ENCODE results near the gene BAX. TPM values are rescaled to one million over a fixed set of nuclear protein-coding genes. Genes with fewer than 3 reads are reported as not detected.

BAX gene
- total RNA-seq, 4 donors from 2014 or later: 25.1 to 29.6 (median 27.5) TPM

DNA sequence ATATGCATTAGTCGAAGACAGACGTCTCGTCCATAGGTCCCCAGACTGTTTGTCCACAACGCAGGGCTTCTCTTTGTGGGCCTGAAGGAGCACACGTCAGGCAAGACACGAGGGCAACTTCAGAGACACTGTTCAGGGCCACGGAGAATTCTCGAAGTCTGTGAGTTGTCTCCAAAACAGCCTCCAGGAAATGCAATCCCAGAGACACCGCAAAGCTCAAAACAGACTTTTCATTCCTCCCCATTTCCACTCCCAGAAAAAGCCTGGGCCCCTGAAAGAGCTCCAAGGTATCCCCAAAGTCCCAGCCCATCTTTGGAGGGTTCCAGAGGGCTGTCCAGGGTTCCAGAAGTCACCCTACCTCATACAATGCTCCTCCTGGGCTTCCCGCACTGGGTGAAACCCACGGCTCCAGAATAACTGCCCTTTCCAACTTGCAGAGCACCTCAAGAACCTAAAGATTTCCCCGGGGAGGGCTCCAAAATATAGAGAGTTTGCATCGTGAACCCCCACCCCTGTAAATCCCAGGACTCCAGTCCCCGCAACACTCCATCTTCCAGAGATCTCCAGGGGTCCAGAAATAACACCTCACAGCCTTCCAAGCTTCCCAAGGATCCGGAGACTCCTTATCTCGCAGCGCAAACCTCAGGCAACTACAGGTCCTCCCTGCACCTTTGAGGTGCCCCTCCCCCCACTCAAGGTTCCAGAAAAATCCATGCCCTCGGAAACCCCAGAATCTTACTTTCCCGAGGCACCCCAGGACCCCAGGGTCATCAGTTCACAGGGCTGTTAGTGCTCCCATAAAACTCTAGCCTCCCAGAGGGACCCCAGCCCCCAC lies 9.7 kb downstream of the BAX start:
- TF ChIP-seq POLR2A (IDR thresholded peaks at IDR 0.05) (no peak), EP300 (IDR thresholded peaks at IDR 0.05) (no peak), POLR2AphosphoS5 (IDR thresholded peaks at IDR 0.05) (no peak)
- TF ChIP-seq, protein P1, sequence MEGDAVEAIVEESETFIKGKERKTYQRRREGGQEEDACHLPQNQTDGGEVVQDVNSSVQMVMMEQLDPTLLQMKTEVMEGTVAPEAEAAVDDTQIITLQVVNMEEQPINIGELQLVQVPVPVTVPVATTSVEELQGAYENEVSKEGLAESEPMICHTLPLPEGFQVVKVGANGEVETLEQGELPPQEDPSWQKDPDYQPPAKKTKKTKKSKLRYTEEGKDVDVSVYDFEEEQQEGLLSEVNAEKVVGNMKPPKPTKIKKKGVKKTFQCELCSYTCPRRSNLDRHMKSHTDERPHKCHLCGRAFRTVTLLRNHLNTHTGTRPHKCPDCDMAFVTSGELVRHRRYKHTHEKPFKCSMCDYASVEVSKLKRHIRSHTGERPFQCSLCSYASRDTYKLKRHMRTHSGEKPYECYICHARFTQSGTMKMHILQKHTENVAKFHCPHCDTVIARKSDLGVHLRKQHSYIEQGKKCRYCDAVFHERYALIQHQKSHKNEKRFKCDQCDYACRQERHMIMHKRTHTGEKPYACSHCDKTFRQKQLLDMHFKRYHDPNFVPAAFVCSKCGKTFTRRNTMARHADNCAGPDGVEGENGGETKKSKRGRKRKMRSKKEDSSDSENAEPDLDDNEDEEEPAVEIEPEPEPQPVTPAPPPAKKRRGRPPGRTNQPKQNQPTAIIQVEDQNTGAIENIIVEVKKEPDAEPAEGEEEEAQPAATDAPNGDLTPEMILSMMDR (IDR thresholded peaks at IDR 0.05): no peak

DNA sequence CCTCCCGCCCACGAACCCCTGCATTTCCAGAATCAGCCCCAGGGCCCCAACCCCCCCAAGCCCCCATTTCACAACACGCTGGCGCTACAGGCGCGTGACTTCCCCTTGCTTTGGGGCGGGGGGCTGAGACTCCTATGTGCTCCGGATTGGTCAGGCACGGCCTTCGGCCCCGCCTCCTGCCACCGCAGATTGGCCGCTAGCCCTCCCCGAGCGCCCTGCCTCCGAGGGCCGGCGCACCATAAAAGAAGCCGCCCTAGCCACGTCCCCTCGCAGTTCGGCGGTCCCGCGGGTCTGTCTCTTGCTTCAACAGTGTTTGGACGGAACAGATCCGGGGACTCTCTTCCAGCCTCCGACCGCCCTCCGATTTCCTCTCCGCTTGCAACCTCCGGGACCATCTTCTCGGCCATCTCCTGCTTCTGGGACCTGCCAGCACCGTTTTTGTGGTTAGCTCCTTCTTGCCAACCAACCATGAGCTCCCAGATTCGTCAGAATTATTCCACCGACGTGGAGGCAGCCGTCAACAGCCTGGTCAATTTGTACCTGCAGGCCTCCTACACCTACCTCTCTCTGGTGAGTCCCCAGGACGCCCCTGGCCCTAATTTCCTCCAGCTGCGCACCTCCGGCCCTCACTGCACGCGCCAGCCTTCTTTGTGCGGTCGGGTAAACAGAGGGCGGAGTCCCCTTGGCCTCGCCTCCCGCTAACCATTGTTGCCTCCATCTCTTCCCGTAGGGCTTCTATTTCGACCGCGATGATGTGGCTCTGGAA lies 10.5 kb downstream of the BAX start, which contains the start of gene FTL:
FTL (plus strand) TSS at position 270 of the 766 bp plus-strand sequence; CDS start at position 469, 199 bp downstream.
- H3K27ac ChIP-seq: peak within 1 kb of the TSS; percentile 89
- peaks cover 52% of the 10 kb centered on the region for H3K4me1 ChIP-seq
- peak; percentile 98 for DNase-seq (ENCODE audit: low spot score in 2 of 2)
- peaks cover 34% of the 10 kb centered on the region for H3K36me3 ChIP-seq
- no peaks in the 10 kb centered on the region for H3K9me3 ChIP-seq
- H3K4me3 ChIP-seq: peak within 1 kb of the TSS; percentile 69
- no peaks in the 10 kb centered on the region for H3K27me3 ChIP-seq
- no peak for TF ChIP-seq EP300 (IDR thresholded peaks at IDR 0.05)
- TF ChIP-seq, protein P1 (IDR thresholded peaks at IDR 0.05): no peak
- TF ChIP-seq POLR2A (IDR thresholded peaks at IDR 0.05): peak; percentile 97 to 100
- TF ChIP-seq POLR2AphosphoS5 (IDR thresholded peaks at IDR 0.05): peak; percentile 99
- WGBS: under 1% methylated on average over 25 of the region's 52 CpGs

More for the DNA sequence above, 9.7 kb downstream of the BAX start:
- peak overlapping the region; percentile 69 for H3K4me3 ChIP-seq
- H3K9me3 ChIP-seq: no peaks in the 10 kb centered on the region
- DNase-seq (ENCODE audit: low spot score in 2 of 2): no peak
- peaks cover 52% of the 10 kb centered on the region for H3K4me1 ChIP-seq
- WGBS: 10% methylated on average over 18 of the region's 19 CpGs
- peak overlapping the region; percentile 89 for H3K27ac ChIP-seq
- H3K36me3 ChIP-seq: peaks cover 26% of the 10 kb centered on the region
- H3K27me3 ChIP-seq: no peaks in the 10 kb centered on the region

DNA sequence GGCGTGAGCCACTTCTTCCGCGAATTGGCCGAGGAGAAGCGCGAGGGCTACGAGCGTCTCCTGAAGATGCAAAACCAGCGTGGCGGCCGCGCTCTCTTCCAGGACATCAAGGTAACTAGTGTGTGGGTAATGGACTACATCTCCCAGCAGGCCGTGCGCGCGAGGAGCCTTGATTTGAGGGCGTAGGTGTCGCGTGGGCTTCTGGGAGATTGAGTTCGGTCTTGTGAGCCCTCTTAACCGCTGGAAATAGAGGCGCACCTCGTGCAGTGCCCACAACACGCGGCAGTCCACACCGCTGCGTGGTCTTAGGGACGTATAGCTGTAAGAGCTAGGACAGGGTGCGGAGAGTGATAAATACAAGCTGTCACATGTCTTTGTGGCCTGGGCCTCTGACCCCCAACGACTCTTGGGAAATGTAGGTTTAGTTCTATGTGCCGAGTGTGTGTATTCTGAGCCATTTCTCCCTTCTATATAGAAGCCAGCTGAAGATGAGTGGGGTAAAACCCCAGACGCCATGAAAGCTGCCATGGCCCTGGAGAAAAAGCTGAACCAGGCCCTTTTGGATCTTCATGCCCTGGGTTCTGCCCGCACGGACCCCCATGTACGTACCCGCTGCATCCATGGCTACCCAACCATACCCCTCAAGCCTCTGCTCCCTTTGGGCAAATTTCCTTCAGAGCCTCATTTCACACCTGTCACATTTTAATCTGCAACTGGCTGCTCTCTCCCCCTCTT lies 11.3 kb downstream of the BAX start:
- Histone ChIP-seq H3K9me3 (no peaks in the 10 kb centered on the region), H3K4me3 (peak overlapping the region; percentile 69), H3K27me3 (no peaks in the 10 kb centered on the region), H3K27ac (peak overlapping the region; percentile 89), H3K4me1 (peaks cover 56% of the 10 kb centered on the region), H3K36me3 (peaks cover 37% of the 10 kb centered on the region)
- DNase-seq (ENCODE audit: low spot score in 2 of 2): peak; percentile 94 to 96
- WGBS: 10% methylated on average over 36 of the region's 36 CpGs
- TF ChIP-seq EP300 (IDR thresholded peaks at IDR 0.05) (no peak), POLR2AphosphoS5 (IDR thresholded peaks at IDR 0.05) (peak in 1 of 3 donors; percentile 56), POLR2A (IDR thresholded peaks at IDR 0.05) (no peak)
- TF ChIP-seq, protein P1 (IDR thresholded peaks at IDR 0.05): no peak

DNA sequence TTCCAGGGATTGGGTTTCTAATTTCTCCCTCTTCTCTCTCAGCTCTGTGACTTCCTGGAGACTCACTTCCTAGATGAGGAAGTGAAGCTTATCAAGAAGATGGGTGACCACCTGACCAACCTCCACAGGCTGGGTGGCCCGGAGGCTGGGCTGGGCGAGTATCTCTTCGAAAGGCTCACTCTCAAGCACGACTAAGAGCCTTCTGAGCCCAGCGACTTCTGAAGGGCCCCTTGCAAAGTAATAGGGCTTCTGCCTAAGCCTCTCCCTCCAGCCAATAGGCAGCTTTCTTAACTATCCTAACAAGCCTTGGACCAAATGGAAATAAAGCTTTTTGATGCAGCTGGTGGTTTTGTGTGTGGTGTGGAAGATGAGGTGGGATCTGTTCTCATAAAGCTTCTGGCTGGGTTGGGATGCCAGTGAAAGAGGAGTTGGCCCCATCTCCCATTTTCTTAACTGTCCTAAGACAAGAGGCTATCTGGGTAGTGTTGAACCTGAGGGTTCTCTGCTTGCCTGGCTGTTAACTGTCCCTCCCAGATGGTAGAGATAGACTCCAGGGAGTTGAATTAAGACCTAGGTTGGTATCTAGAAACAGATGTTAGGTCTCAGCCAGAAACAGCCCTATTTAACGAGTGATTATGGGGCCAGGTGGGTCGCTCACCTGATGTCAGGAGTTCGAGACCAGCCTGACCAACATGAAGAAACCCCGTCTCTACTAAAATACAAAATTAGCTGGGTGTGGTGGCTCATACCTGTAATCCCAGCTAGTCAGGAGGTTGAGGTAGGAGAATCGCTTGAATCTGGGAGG lies 12.1 kb downstream of the BAX start:
- H3K4me1 ChIP-seq: peaks cover 57% of the 10 kb centered on the region
- peak overlapping the region; percentile 69 for H3K4me3 ChIP-seq
- DNase-seq (ENCODE audit: low spot score in 2 of 2): no peak
- H3K9me3 ChIP-seq: no peaks in the 10 kb centered on the region
- H3K27ac ChIP-seq: no peak overlapping the region
- WGBS: 71% methylated on average over 10 of the region's 10 CpGs
- H3K27me3 ChIP-seq: no peaks in the 10 kb centered on the region
- H3K36me3 ChIP-seq: peaks cover 41% of the 10 kb centered on the region
- TF ChIP-seq, protein P1 (IDR thresholded peaks at IDR 0.05): no peak
- no peak for TF ChIP-seq EP300 (IDR thresholded peaks at IDR 0.05)
- TF ChIP-seq POLR2A (IDR thresholded peaks at IDR 0.05): no peak
